GM12864 (cell line): ENCODE data around the gene TANK.

ENCODE experiments used
- DNase-seq: peaks from one replicate; pipeline ENCODE4 v3.0.0-alpha.2; 2011; ENCODE audit warnings: low read depth
- H3K4me3 ChIP-seq: 2 replicates; pipeline ENCODE4 v1.5.1; 2011; ENCODE audit warnings: mild to moderate bottlenecking, low read depth, low read length, control low read depth
- TF ChIP-seq, protein P1 (sequence below): IDR thresholded peaks from 2 replicates; pipeline ENCODE4 v1.5.1; 2011; ENCODE audit warnings: low read depth, mild to moderate bottlenecking, moderate library complexity, low read length, control low read depth, inconsistent platforms; ENCODE audit errors: missing control alignments

Gene TANK

GRCh38 chr2:161134547-161135518, 25.4 kb upstream of the TANK start:
- DNase-seq = no peak
- H3K4me3 ChIP-seq = no peak overlapping the region
- TF ChIP-seq, protein P1, sequence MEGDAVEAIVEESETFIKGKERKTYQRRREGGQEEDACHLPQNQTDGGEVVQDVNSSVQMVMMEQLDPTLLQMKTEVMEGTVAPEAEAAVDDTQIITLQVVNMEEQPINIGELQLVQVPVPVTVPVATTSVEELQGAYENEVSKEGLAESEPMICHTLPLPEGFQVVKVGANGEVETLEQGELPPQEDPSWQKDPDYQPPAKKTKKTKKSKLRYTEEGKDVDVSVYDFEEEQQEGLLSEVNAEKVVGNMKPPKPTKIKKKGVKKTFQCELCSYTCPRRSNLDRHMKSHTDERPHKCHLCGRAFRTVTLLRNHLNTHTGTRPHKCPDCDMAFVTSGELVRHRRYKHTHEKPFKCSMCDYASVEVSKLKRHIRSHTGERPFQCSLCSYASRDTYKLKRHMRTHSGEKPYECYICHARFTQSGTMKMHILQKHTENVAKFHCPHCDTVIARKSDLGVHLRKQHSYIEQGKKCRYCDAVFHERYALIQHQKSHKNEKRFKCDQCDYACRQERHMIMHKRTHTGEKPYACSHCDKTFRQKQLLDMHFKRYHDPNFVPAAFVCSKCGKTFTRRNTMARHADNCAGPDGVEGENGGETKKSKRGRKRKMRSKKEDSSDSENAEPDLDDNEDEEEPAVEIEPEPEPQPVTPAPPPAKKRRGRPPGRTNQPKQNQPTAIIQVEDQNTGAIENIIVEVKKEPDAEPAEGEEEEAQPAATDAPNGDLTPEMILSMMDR = no peak

DNA sequence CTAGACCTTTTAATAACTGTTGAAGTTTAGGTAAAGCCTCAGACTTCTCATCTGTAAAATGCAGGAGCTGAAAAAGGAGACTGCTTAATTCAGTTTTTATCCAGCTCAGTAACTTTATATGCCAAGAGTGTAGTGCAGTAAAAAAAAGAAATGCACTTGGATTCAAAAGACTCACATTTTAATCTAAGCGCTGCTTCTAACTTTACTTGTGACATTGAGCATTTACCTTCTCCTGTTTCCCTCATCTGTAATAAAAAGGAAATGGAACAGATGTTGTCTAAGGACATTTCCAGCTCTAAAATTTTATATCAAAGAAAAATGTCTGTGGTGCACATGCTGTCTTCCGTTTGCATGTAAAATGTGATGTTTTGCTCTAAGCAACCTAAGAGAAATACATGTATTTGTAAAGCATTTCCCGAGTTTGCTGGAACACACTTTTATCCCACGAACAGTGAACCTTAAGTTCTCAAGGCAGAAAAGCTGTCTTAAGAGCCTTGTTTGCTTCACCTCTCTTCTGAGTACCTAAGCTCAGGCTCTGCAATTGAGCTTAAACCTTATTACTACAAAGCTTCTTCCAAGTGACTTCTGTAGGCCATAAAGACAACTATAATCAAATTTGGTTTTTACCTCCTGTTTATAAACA, 24.2 kb upstream of the TANK start:
- no peak for DNase-seq
- TF ChIP-seq, protein P1 = no peak
- H3K4me3 ChIP-seq = peak overlapping the region; percentile 33; the same call in 1 of the 2 replicates

- peak overlapping the region; percentile 81 for H3K4me3 ChIP-seq
- peak; percentile 83 for DNase-seq
- TF ChIP-seq, protein P1 = no peak
These were observed 23.4 kb upstream of the TANK start for GRCh38 chr2:161136696-161137324.

DNA sequence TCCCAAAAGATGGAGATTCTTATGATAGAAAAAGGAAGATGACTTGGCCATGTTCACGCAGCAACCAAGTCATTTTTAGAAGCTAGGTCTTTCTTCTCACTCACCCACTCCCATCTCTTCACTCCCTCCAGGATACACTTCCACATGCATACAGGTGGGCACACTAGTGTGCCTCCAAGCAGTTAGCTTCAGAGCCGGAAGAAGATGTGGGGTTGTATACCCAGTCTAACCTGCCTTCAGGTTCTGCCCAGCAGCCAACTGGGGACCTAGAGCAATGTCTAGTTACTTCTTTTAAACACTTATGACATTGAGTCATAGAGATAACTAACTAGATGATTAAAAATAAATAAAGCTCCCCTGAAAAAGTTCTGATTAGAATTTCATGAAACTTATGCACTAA, 21.8 kb upstream of the TANK start:
- TF ChIP-seq, protein P1 = no peak
- peak overlapping the region; percentile 81 for H3K4me3 ChIP-seq
- no peak for DNase-seq

DNA sequence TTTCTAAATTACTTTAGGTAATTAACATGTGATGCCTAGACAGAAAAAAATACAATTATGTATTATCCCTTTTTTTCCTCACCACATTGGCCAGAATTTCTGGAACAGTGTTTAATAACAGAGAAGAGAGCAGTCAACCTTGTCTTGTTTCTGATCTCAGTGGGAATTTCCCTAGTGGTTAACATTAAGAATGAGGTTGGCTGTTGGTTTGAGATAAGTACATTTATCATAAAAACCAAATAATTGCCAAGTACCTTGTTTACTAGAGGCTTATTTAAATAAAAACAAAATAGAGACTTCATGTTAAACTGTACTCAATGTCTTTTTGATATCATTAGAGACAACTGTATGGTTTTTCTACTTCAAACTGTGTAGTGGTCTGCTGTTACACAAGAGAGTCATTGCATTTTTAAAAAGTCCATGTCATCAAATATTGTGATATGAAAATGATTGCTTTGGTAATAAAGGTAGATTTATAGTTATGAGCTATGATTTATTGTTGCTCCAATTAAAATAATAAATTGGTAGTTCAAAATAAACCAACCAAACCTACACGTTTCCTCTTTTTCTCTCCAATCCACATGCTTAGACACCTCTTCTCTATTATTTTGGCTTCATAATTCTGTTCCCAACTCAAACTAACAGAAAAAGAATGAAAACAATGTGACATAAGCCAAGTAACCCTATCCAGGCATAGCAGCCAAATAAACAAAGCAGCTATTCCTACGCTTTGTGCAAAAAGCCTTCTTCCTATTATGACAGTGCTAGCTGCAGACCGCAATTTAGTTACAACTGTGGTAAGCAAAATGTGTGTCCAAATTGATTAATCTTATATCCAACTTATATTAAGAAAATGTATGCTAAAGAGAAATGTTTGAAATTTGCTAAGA, 20.9 kb upstream of the TANK start:
- DNase-seq = no peak
- H3K4me3 ChIP-seq = peak overlapping the region; percentile 56
- TF ChIP-seq, protein P1 = no peak

DNA sequence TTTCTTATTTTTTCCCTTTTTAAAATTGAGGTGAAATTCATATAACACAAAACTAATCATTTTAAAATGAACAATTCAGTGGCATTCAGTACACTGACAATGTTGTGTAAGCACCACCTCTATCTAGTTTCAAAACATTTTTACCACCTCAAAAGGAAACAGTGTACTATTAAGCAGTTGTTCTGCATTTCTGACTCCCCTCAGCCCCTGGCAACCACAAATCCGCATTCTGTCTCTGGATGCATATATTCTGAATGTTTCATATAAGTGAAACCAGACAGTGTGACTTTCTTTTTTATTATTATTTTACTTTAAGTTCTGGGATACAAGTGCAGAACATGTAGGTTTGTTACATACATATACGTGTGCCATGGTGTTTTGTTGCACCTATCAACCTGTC, 19.2 kb upstream of the TANK start:
- H3K4me3 ChIP-seq = peak overlapping the region; percentile 33; the same call in 1 of the 2 replicates
- TF ChIP-seq, protein P1 = no peak
- no peak for DNase-seq
